Fibroblast of pulmonary artery (primary cell): Measurements from ENCODE around the gene ENTPD2.

Experiments used
- DNase-seq: peaks from one replicate; pipeline ENCODE4 v3.0.0-alpha.2; 2010; ENCODE audit warnings: low read depth
- H3K4me3 ChIP-seq: replicated peaks from 2 replicates; pipeline ENCODE4 v1.5.1; 2011; ENCODE audit warnings: low read depth, mild to moderate bottlenecking, control low read depth, low read length, moderate library complexity
- CTCF ChIP-seq: IDR thresholded peaks from 2 replicates; pipeline ENCODE4 v1.5.1; 2011; ENCODE audit warnings: mild to moderate bottlenecking, control low read depth, low read length, inconsistent platforms; ENCODE audit errors: missing control alignments

ENTPD2 gene

GRCh38 chr9:137040568-137040967 is 13.3 kb downstream of the ENTPD2 start:
- no peak for DNase-seq
- no peak for TF ChIP-seq CTCF
- H3K4me3 ChIP-seq, result no peak overlapping the region

GRCh38 chr9:137039611-137040366 is 14.1 kb downstream of the ENTPD2 start:
- DNase-seq, result no peak
- TF ChIP-seq CTCF, result no peak
- no peak overlapping the region for H3K4me3 ChIP-seq

- DNase-seq, result no peak
- TF ChIP-seq CTCF, result no peak
- no peak overlapping the region for H3K4me3 ChIP-seq
Observed at GRCh38 chr9:137038916-137039315, 14.9 kb downstream of the ENTPD2 start.

GRCh38 chr9:137037483-137037882 is 16.4 kb downstream of the ENTPD2 start:
- DNase-seq, result no peak
- TF ChIP-seq CTCF, result no peak
- no peak overlapping the region for H3K4me3 ChIP-seq

GRCh38 chr9:137037035-137037434 is 16.8 kb downstream of the ENTPD2 start:
- no peak for TF ChIP-seq CTCF
- no peak overlapping the region for H3K4me3 ChIP-seq
- DNase-seq, result no peak

GRCh38 chr9:137035937-137036336 is 17.9 kb downstream of the ENTPD2 start:
- no peak overlapping the region for H3K4me3 ChIP-seq
- TF ChIP-seq CTCF, result no peak
- DNase-seq, result no peak

GRCh38 chr9:137035507-137035834 is 18.4 kb downstream of the ENTPD2 start:
- no peak overlapping the region for H3K4me3 ChIP-seq
- no peak for TF ChIP-seq CTCF
- no peak for DNase-seq
